HG03196 (cell line): Measurements from ENCODE around the gene PNPLA2.

Source experiments
- ATAC-seq: cut with Tn5 transposase; IDR thresholded peaks from one replicate; pipeline ENCODE4 v1.9.1; 2021; ENCODE audit not compliant: unreplicated experiment

The PNPLA2 gene

GRCh38 chr11:870418-870817 lies 51.7 kb downstream of the PNPLA2 start:
- ATAC-seq, result no peak

DNA sequence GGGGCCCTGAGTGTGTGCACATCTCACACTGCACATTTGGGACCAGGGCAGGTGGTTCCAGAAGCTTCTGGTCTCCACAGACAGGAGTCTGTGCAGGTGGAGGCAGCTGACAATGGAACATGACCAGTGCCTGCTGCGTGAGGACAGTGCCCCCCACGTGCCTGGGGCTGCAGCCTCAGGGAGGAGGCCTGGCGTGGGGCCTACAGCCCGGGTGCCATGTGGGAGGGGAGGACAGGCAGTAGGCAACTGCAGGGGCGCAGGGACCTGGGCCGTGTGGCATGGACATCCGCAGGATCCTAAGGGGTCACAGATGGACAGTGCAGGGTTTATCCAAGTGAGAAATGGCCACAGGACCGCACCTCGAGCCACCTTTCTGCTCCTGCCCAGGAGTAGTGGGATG lies 52.8 kb downstream of the PNPLA2 start:
- ATAC-seq, result no peak

- no peak for ATAC-seq
Measured at GRCh38 chr11:872799-873198, 54.1 kb downstream of the PNPLA2 start.

DNA sequence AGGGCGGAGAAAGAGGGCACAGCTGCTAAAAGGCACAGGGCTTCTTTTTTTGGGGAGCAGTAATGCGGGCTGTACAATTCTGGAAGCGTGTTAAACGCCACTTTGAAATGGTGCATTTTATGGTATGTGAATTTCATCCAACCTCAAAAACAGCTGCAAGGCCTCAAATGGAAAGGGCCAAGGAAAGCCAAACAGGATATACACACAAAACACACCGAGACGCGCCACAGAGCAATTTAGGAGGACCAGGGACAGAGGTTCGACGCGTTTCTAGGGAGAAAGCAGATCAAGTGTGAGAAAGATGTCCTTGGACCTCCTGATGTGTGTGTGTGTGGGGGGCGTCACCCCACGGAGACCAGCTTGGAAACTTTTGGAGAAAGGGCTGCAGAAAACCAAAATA lies 55.0 kb downstream of the PNPLA2 start:
- no peak for ATAC-seq
